ENCODE results near the gene ECE1. TPM values are rescaled to one million over a fixed set of nuclear protein-coding genes. Genes with fewer than 3 reads are reported as not detected.
A peak's percentile ranks its signal among the peaks of the same experiment; 100 is the strongest.

The ECE1 gene
- total and polyA plus RNA-seq, 9 of the 15 experiments (the other 6 are each of a cell fraction or from before 2014, with no cell fraction given), result 0.56 to 34.8 (median 11.0) TPM

DNA sequence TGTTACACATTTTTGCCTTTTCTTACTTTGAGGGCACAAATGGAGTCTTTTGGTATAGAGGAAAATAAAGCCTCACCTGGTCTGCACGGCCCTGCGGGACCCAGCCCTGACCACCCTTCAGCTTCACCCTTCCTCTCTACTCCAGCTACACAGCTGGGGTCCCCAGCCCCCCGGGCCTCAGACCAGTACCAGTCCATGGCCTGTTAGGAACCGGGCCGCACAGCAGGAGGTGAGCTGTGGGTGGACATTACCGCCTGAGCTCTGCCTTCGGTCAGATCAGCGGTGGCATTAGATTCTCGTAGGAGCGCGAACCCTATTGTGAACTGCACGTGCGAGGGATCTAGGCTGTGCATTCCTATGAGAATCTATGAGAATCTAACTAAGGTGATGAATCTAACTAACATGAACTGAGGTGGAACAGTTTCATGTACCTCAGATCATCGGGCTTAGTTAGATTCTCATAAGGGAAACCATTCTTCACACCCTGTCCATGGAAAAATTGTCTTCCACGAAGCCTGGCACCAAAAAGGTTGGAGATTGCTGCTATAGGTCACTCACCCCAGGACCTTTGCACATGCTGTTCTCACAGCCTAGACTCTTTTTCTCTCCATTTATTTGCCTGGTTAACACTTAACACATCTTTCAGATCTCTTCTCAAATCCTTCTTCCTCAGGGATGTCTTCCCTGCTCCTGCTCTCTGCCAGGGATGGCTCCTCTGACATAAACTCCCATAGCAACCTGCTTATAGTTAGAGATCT, 37.5 kb upstream of the ECE1 start:
- BruUV-seq (replicated peaks), result no TSS peak
- FAIRE-seq (no peak), ATAC-seq (no peak), DNase-seq (ENCODE audit: extremely low read depth in 1 of 4, low spot score in 3 of 4) (no peak)
- in situ Hi-C loops (cut with MboI), result no loop called here
- H3K9me1 ChIP-seq (ENCODE audit: control insufficient read depth, insufficient read depth, low read length), result no peaks in the 10 kb centered on the region
- POLR2A ChIA-PET, result interaction anchor here (0.6 to 2.5 kb wide), 3 partner anchors 10 to 58 kb away, joined by 3 to 11 read pairs (median 3); no protein-coding TSS in a partner anchor
- H3K9ac ChIP-seq (ENCODE audit: insufficient read depth in 1 of 2, low read depth in 2 of 2, low read length in 2 of 2), result no peak overlapping the region
- H3K36me3 ChIP-seq (ENCODE audit: control insufficient read depth, insufficient read depth, low read length), result no peaks in the 10 kb centered on the region; the same call in 2 of the 3 replicates
- H3K4me3 ChIP-seq, result no peak overlapping the region
- H2AFZ ChIP-seq (ENCODE audit: low read depth, low read length), result no peak overlapping the region
- no peak overlapping the region for H3K4me2 ChIP-seq (ENCODE audit: insufficient read depth, low read length)
- H3K9me3 ChIP-seq (replicated peaks; ENCODE audit: control insufficient read depth, insufficient read depth, low read depth, low read length), result no peaks in the 10 kb centered on the region
- WGBS (ENCODE audit: insufficient coverage, low coverage, missing lambda C conversion rate), result 84% methylated on average over 15 of the region's 15 CpGs
- no peaks in the 10 kb centered on the region for H3K27me3 ChIP-seq (ENCODE audit: control insufficient read depth in 2 of 2, insufficient read depth in 2 of 2, low read length in 2 of 2)
- no peak overlapping the region for H3K27ac ChIP-seq (ENCODE audit: extremely low read depth, low read depth, low read length)
- H3K4me1 ChIP-seq (replicated peaks in 1 of 2; ENCODE audit: control insufficient read depth in 2 of 2, insufficient read depth in 2 of 2, low read length in 2 of 2), result peaks cover 28 to 32% of the 10 kb centered on the region in 2 experiments
- intact Hi-C loops (cut with micrococcal nuclease), result no loop called here
- H3K79me2 ChIP-seq (ENCODE audit: control insufficient read depth, insufficient read depth, low read length), result peaks cover 4% of the 10 kb centered on the region; the same call in 1 of the 3 replicates
- H4K20me1 ChIP-seq (replicated peaks; ENCODE audit: control insufficient read depth, insufficient read depth, low read length), result peaks cover 18% of the 10 kb centered on the region
- CTCF ChIA-PET (ENCODE audit: low intra/inter-chr PET ratio), result no interaction called here
- TF ChIP-seq RBM25 (IDR thresholded peaks at IDR 0.05; ENCODE audit: low read depth, low read length, severe bottlenecking) (peak; percentile 93), FOXK1 (CRISPR knock-in tag; IDR thresholded peaks at IDR 0.05; ENCODE audit: borderline replicate concordance) (0 out of 2 replicates have a peak, but pooled peaks have one; percentile 7), ZNF644 (tag; IDR thresholded peaks at IDR 0.05; ENCODE audit: low read depth) (no peak), BCOR (IDR thresholded peaks at IDR 0.05) (peak; percentile 39; the same call in 1 of the 2 replicates), ZNF354B (CRISPR knock-in tag; IDR thresholded peaks at IDR 0.05) (no peak), RREB1 (CRISPR knock-in tag; IDR thresholded peaks at IDR 0.05) (no peak)
- TF ChIP-seq, protein P1, sequence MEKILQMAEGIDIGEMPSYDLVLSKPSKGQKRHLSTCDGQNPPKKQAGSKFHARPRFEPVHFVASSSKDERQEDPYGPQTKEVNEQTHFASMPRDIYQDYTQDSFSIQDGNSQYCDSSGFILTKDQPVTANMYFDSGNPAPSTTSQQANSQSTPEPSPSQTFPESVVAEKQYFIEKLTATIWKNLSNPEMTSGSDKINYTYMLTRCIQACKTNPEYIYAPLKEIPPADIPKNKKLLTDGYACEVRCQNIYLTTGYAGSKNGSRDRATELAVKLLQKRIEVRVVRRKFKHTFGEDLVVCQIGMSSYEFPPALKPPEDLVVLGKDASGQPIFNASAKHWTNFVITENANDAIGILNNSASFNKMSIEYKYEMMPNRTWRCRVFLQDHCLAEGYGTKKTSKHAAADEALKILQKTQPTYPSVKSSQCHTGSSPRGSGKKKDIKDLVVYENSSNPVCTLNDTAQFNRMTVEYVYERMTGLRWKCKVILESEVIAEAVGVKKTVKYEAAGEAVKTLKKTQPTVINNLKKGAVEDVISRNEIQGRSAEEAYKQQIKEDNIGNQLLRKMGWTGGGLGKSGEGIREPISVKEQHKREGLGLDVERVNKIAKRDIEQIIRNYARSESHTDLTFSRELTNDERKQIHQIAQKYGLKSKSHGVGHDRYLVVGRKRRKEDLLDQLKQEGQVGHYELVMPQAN (IDR thresholded peaks at IDR 0.05; ENCODE audit: borderline replicate concordance), result no peak
